Measurements from ENCODE around the gene FKBP10. TPM values are rescaled to one million over a fixed set of nuclear protein-coding genes. Genes with fewer than 3 reads are reported as not detected.
"Not testable (repeated sequence)": the region's sequence is repeated elsewhere in the genome, so short reads cannot be mapped to it uniquely, and the experiment has no call there.

The FKBP10 gene
- total RNA-seq, 2 experiments from 2014 or later, result not detected

GRCh38 chr17:41775394-41776226 lies 37.2 kb upstream of the FKBP10 start:
- H3K4me1 Mint-ChIP-seq, result no peaks in the 10 kb centered on the region
- POLR2A ChIA-PET, result interaction anchor here (0.6 kb wide), 1 partner anchor 766 kb away, joined by 3 read pairs; no protein-coding TSS in a partner anchor

GRCh38 chr17:41776262-41776900 lies 36.4 kb upstream of the FKBP10 start:
- CTCF ChIA-PET; DNase-seq; H3K27ac Mint-ChIP-seq; H3K36me3 Mint-ChIP-seq (ENCODE audit: low read depth); H3K4me1 Mint-ChIP-seq; H3K9me3 Mint-ChIP-seq; H3K4me3 Mint-ChIP-seq; H3K27me3 Mint-ChIP-seq: not testable (repeated sequence)
- POLR2A ChIA-PET, result interaction anchor here (0.6 kb wide), 1 partner anchor 765 kb away, joined by 3 read pairs; no protein-coding TSS in a partner anchor

More at GRCh38 chr17:41775394-41776226, 37.2 kb upstream of the FKBP10 start:
- no peak overlapping the region for H3K27ac Mint-ChIP-seq
- H3K36me3 Mint-ChIP-seq (ENCODE audit: low read depth), result no peaks in the 10 kb centered on the region
- H3K4me3 Mint-ChIP-seq, result no peak overlapping the region
- no peaks in the 10 kb centered on the region for H3K27me3 Mint-ChIP-seq
- no peak for DNase-seq
- no peaks in the 10 kb centered on the region for H3K9me3 Mint-ChIP-seq
- CTCF ChIA-PET, result no interaction called here

DNA sequence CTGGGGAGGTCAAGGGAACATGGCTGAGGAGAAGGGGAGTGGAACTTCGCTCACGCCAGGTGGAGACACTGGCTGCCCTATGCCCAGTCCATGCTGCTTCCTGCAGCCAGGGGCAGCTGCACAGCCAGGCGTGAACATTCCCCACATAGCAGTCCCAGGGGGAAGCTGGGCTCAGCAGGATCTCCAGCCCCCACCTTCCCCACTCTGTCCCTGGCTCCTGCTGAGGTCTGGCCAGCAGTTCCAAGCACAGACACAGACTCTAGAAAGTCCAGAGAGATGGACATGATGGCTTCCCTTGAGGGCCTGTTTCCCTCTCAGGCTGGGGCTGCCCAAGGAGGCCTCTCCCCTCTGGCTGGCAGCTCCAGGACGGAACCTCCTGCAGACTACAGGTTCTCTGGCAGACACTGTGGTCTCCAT lies 35.6 kb upstream of the FKBP10 start:
- Mint-ChIP-seq H3K27ac (no peak overlapping the region), H3K4me3 (no peak overlapping the region), H3K27me3 (peaks cover 6% of the 10 kb centered on the region), H3K36me3 (ENCODE audit: low read depth) (no peaks in the 10 kb centered on the region), H3K4me1 (no peaks in the 10 kb centered on the region), H3K9me3 (no peaks in the 10 kb centered on the region)
- ChIA-PET POLR2A (no interaction called here), CTCF (no interaction called here)
- DNase-seq, result no peak

DNA sequence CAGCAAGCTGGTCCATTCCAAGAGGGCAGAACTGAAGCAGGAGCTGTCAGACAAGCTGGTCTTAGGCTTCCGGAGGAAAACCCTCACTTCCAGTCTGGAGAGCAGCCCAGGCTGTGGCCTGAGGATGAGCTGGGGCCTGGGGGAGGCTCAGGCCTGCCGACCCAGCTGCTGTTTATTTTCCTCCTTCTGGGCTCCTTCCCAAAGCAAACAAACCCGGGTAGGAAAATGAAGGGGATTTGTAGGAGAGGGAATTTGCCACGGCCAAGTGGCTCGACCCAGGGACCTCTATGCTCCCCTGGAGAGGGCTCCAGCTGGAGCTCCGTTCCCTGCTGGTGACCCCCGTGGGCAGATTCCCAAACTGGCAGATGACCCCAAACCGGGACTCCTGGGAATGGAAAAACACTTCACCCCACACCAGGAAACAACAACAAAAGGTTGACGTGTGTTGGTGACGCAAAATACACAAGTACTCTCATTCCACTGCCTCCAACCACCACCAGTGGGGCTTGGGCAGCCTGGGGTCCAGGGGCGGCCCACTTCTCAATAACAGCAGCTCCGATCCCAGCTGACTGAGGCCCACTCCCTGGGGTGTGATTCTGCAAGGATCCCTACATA lies 35.1 kb upstream of the FKBP10 start:
- POLR2A ChIA-PET, result no interaction called here
- H3K4me1 Mint-ChIP-seq, result no peaks in the 10 kb centered on the region
- no peak for DNase-seq
- H3K4me3 Mint-ChIP-seq, result no peak overlapping the region
- H3K27me3 Mint-ChIP-seq, result peaks cover 9% of the 10 kb centered on the region
- CTCF ChIA-PET, result interaction anchor here (1.6 kb wide), 1 partner anchor 9 kb away, joined by 5 read pairs; the partner anchor contains the start of gene JUP
- H3K27ac Mint-ChIP-seq, result no peak overlapping the region
- no peaks in the 10 kb centered on the region for H3K9me3 Mint-ChIP-seq
- no peaks in the 10 kb centered on the region for H3K36me3 Mint-ChIP-seq (ENCODE audit: low read depth)

GRCh38 chr17:41779954-41780353 lies 32.9 kb upstream of the FKBP10 start:
- H3K27me3 Mint-ChIP-seq, result peaks cover 20% of the 10 kb centered on the region
- CTCF ChIA-PET, result no interaction called here
- no peaks in the 10 kb centered on the region for H3K36me3 Mint-ChIP-seq (ENCODE audit: low read depth)
- no peak for DNase-seq
- H3K4me1 Mint-ChIP-seq, result peaks cover 6% of the 10 kb centered on the region
- H3K4me3 Mint-ChIP-seq, result no peak overlapping the region
- POLR2A ChIA-PET, result no interaction called here
- no peaks in the 10 kb centered on the region for H3K9me3 Mint-ChIP-seq
- H3K27ac Mint-ChIP-seq, result no peak overlapping the region

DNA sequence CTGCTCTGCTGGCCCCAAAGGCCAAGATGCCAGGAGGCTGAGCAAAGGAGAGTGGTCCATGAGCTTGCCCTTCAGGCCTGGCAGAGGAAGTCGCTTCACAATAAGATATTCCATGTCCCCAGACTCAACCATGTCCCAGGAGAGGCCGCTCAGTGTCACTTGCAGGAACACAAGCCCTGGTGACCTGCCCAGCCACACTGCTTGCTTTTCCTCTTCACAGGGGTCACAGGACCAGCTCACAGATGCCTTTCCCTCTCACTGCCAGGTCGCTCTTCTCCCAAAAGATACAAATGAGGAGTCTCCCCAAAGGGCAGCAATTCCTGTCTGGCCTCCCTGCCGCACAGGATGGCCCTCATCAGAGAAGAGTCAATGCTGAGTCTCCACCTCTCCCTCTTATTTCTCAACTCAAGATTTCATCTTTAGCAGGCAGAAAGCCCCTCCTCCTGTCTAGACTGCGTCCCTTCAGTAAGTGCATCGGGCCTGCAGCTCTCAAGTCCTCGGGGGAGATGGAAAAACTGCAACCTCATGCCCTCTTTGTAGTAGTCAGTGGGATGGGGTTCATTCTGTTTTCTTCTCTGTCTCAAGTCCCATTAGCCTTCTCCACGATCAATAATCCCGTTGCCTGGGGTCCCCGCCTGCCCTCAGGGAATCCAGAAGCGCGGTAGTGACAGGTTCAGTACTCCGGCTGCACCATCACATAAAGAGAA lies 31.2 kb upstream of the FKBP10 start:
- Mint-ChIP-seq H3K4me3 (no peak overlapping the region), H3K4me1 (peaks cover 13% of the 10 kb centered on the region), H3K36me3 (ENCODE audit: low read depth) (no peaks in the 10 kb centered on the region), H3K27me3 (peaks cover 24% of the 10 kb centered on the region), H3K27ac (no peak overlapping the region), H3K9me3 (no peaks in the 10 kb centered on the region)
- ChIA-PET CTCF (interaction anchor here (1.4 kb wide), 1 partner anchor 20 kb away, joined by 4 read pairs; no protein-coding TSS in a partner anchor), POLR2A (interaction anchor here (0.6 kb wide), 1 partner anchor 8 kb away, joined by 3 read pairs; no protein-coding TSS in a partner anchor)
- DNase-seq, result no peak

DNA sequence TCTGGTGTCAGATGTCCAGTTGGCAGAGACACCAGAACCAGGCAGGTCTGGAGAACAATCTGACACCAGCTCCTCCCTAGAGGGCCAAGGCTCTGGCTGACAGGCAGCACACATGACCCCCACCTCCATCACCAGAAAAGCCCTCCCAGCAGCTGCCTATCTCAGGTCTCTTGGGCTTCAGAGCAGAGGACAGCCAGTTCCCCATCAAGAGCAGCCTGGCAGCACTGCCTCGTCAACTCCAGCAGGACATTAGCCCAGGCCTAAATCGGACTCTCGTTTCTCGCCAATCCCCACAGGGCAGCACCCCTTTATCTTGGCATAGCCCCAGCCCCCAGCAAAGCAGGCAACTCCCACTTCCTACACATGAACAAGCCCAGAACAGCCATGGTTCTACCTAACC lies 30.7 kb upstream of the FKBP10 start:
- Mint-ChIP-seq H3K9me3 (no peaks in the 10 kb centered on the region), H3K27me3 (peaks cover 30% of the 10 kb centered on the region), H3K27ac (no peak overlapping the region), H3K4me1 (peaks cover 17% of the 10 kb centered on the region), H3K36me3 (ENCODE audit: low read depth) (no peaks in the 10 kb centered on the region), H3K4me3 (no peak overlapping the region)
- no peak for DNase-seq
- POLR2A ChIA-PET, result no interaction called here
- CTCF ChIA-PET, result no interaction called here

DNA sequence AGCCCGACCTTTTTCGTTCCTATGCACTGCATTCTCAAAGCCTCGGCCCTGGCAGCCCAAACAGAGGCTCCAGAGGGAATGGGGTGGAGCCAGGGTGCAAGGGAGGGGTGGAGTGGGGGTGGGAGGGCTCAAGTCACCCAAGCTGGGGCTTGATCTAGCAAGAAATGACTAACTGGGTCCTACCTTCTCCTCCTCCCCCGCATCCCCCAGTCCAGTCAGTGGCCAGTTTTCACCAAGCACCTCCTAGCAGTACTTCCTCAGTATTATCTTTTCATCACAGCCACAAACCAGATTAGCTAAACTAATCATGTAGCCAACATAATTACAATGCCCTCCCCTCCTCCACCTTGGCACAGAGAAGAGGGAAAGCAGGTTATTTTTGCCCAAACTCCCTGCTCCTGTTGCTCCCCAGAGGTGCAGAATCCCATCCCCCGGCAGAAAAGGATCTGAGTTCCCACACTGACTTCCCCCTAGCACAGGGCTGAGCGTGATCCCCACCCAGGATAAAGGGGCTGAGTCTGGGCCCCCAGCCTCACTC lies 28.5 kb upstream of the FKBP10 start:
- ChIA-PET POLR2A (interaction anchor here (1.3 kb wide), 1 partner anchor 27 kb away, joined by 3 read pairs; the partner anchor contains the start of gene P3H4), CTCF (no interaction called here)
- Mint-ChIP-seq H3K9me3 (no peaks in the 10 kb centered on the region), H3K27me3 (peaks cover 42% of the 10 kb centered on the region), H3K36me3 (ENCODE audit: low read depth) (no peaks in the 10 kb centered on the region), H3K4me3 (no peak overlapping the region), H3K4me1 (peaks cover 22% of the 10 kb centered on the region), H3K27ac (no peak overlapping the region)
- no peak for DNase-seq

DNA sequence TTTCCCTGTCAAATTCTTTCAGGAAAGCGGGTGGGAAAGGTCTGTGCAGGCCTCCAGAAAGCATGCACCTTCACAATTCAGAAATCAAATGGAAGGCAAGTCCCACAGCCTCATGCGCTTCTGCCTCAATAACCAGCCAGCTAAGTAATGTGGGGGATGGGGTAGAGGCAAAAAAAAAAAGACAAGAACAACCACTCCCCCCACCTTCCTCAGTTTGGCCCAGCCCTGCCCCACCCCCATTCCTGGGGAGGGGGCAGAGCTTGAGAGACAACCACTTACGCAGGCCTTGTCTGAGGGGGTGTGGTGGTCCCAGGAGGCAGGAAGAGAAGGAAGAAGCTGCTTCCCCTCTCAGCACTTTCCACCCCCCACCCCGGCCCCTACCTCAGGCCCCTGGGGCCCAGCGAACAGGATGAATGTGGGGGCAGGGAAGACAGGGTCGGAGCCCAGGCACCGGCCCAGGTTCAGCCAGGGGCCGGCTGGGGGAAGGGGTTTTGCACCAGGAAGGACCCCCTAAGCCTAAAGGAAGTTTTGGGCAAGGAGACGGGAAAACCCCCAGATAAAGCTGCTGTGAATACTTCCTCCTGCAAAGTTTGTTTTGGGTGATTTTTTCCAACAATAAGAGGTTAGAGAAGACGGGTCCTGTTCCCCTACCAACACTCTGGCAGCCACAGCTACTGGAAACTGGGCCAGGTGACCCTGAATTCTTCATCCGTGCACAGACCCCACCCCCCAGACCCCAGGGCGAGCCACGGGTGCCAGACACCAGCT lies 27.5 kb upstream of the FKBP10 start:
- Mint-ChIP-seq H3K9me3 (no peaks in the 10 kb centered on the region), H3K27me3 (peaks cover 46% of the 10 kb centered on the region), H3K4me3 (no peak overlapping the region), H3K27ac (no peak overlapping the region), H3K36me3 (ENCODE audit: low read depth) (no peaks in the 10 kb centered on the region), H3K4me1 (peaks cover 22% of the 10 kb centered on the region)
- no peak for DNase-seq
- ChIA-PET CTCF (interaction anchor here (0.6 to 3.2 kb wide), 6 partner anchors 12 to 235 kb away, joined by 3 to 14 read pairs (median 3); partner anchors contain the start of genes NKIRAS2 and P3H4), POLR2A (interaction anchor here (1.1 kb wide), 1 partner anchor 94 kb away, joined by 3 read pairs; no protein-coding TSS in a partner anchor)

- H3K4me3 Mint-ChIP-seq, result no peak overlapping the region
- POLR2A ChIA-PET, result interaction anchor here (0.9 to 1.1 kb wide), 2 partner anchors 95 to 97 kb away, joined by 3 to 4 read pairs; partner anchors contain the start of gene EIF1
- no peaks in the 10 kb centered on the region for H3K9me3 Mint-ChIP-seq
- no peak overlapping the region for H3K27ac Mint-ChIP-seq
- peaks cover 46% of the 10 kb centered on the region for H3K27me3 Mint-ChIP-seq
- no peak for DNase-seq
- H3K36me3 Mint-ChIP-seq (ENCODE audit: low read depth), result no peaks in the 10 kb centered on the region
- peaks cover 22% of the 10 kb centered on the region for H3K4me1 Mint-ChIP-seq
- CTCF ChIA-PET, result interaction anchor here (0.6 to 3.2 kb wide), 6 partner anchors 12 to 235 kb away, joined by 3 to 14 read pairs (median 3); partner anchors contain the start of genes NKIRAS2 and P3H4
These were observed 27.0 kb upstream of the FKBP10 start for GRCh38 chr17:41785859-41786226.

GRCh38 chr17:41786227-41787020 lies 26.4 kb upstream of the FKBP10 start, which contains the start of gene JUP:
TSS of gene JUP (minus strand) at chr17:41786711. CDS start at chr17:41771854, 14,857 bp downstream.
- Mint-ChIP-seq H3K9me3 (no peaks in the 10 kb centered on the region), H3K27ac (no peak within 1 kb of the TSS), H3K36me3 (ENCODE audit: low read depth) (no peaks in the 10 kb centered on the region), H3K27me3 (peaks cover 46% of the 10 kb centered on the region), H3K4me3 (peak within 1 kb of the TSS; percentile 44), H3K4me1 (peaks cover 22% of the 10 kb centered on the region)
- DNase-seq, result peak; percentile 88
- CTCF ChIA-PET, result interaction anchor here (0.6 to 3.2 kb wide), 13 partner anchors 8 to 234 kb away, joined by 3 to 14 read pairs (median 3); partner anchors contain the start of genes NKIRAS2 and P3H4
- POLR2A ChIA-PET, result interaction anchor here (0.8 to 1.1 kb wide), 3 partner anchors 10 to 97 kb away, joined by 3 to 4 read pairs (median 3); partner anchors contain the start of gene EIF1
